GM12878 (cell line): ENCODE data around the gene DNAI2. TPM values are rescaled to one million over a fixed set of nuclear protein-coding genes. Genes with fewer than 3 reads are reported as not detected.
A peak's percentile ranks its signal among the peaks of the same experiment; 100 is the strongest.

Experiments used
- ATAC-seq: fragments of 200-7000 bp; cut with Tn5 transposase; 3 replicates; pipeline ENCODE4 v1.9.1; 2020; ENCODE audit warnings: mild to moderate bottlenecking, moderate library complexity
- BruUV-seq: library from RNA; stranded (reverse); fragments of 400-500 nt; replicated peaks from 2 replicates; lab custom pipeline; 2021; lab: Mats Ljungman, UMichigan
- CTCF ChIA-PET: fragments of 300-600 bp; sonication (Branson Sonifier 250); formaldehyde crosslinking; extraction: SDS; loops from one replicate; lab custom pipeline; 2021; ENCODE audit warnings: inconsistent platforms; lab: Yijun Ruan, JAX
- POLR2A ChIA-PET: fragments of 350-600 bp; formaldehyde crosslinking; extraction: SDS; loops from one replicate; lab custom pipeline; 2021; ENCODE audit warnings: inconsistent platforms; lab: Charles Lee
- RAD21 ChIA-PET: fragments of 300-600 bp; sonication (Branson Sonifier 250); formaldehyde crosslinking; loops from one replicate; lab custom pipeline; 2023; ENCODE audit warnings: antibody characterized with exemption; ENCODE audit not compliant: unreplicated experiment; lab: Charles Lee
- SMC1A ChIA-PET: fragments of 300-600 bp; sonication (Branson Sonifier 250); formaldehyde crosslinking; loops from one replicate; lab custom pipeline; 2023; ENCODE audit not compliant: unreplicated experiment, uncharacterized antibody; lab: Charles Lee
- DNase-seq: peaks from one replicate; pipeline ENCODE4 v3.0.0-alpha.2; 2011; ENCODE audit warnings: low read depth, low spot score
- FAIRE-seq: peaks from 3 replicates; lab custom pipeline; 2011; peaks lifted over from hg19 to GRCh38; lab: Jason Lieb, UNC
- H2AFZ ChIP-seq: 2 replicates; pipeline ENCODE4 v1.6.0; 2011; ENCODE audit warnings: low read depth, low read length, control low read depth; ENCODE audit not compliant: control insufficient read depth
- H3K27ac ChIP-seq: 2 replicates; pipeline ENCODE4 v1.5.1; 2011; ENCODE audit warnings: control low read depth; ENCODE audit not compliant: control insufficient read depth, insufficient read depth
- H3K27me3 ChIP-seq, 2 experiments: replicated peaks in 1 of 2; 2 replicates each; pipeline versions ENCODE4 v1.6.0 to v1.6.1; 2011; ENCODE audit warnings: low read length in 1 of 2; ENCODE audit not compliant: control insufficient read depth in 2 of 2, insufficient read depth in 2 of 2
- H3K36me3 ChIP-seq, 2 experiments: 2 replicates each; pipeline ENCODE4 v1.5.1; 2011; ENCODE audit warnings: low read length in 1 of 2; ENCODE audit not compliant: control insufficient read depth in 2 of 2, insufficient read depth in 2 of 2
- H3K4me1 ChIP-seq: 2 replicates; pipeline ENCODE4 v1.6.1; 2011; ENCODE audit warnings: mild to moderate bottlenecking, low read length, moderate library complexity, mixed read lengths; ENCODE audit not compliant: control insufficient read depth, insufficient read depth
- H3K4me2 ChIP-seq: 2 replicates; pipeline ENCODE4 v1.6.0; 2011; ENCODE audit warnings: control low read depth; ENCODE audit not compliant: control insufficient read depth, insufficient read depth
- H3K4me3 ChIP-seq: fragments of 200-600 bp; sonication (generic); 2 replicates; pipeline ENCODE4 v1.5.1; 2016
- H3K79me2 ChIP-seq: 2 replicates; pipeline ENCODE4 v1.6.0; 2011; ENCODE audit warnings: low read length; ENCODE audit not compliant: control insufficient read depth, insufficient read depth
- H3K9ac ChIP-seq: 2 replicates; pipeline ENCODE4 v1.8.0; 2011; ENCODE audit warnings: low read length, control low read depth, mixed read lengths; ENCODE audit not compliant: control insufficient read depth, insufficient read depth
- H3K9me3 ChIP-seq: replicated peaks from 3 replicates; pipeline ENCODE4 v1.5.1; 2011; ENCODE audit warnings: mild to moderate bottlenecking, low read length; ENCODE audit not compliant: control insufficient read depth, insufficient read depth
- H4K20me1 ChIP-seq: 2 replicates; pipeline ENCODE4 v1.6.0; 2011; ENCODE audit not compliant: control insufficient read depth, insufficient read depth
- RUNX3 ChIP-seq: IDR thresholded peaks from 2 replicates; pipeline ENCODE4 v1.6.1; 2012; ENCODE audit warnings: low read length, inconsistent platforms
- SMAD1 ChIP-seq: fragments of 450-650 bp; IDR thresholded peaks from 2 replicates; pipeline ENCODE4 v1.6.1; 2018; ENCODE audit warnings: mild to moderate bottlenecking, low read depth; ENCODE audit not compliant: partially characterized antibody
- YBX1 ChIP-seq: fragments of 450-650 bp; IDR thresholded peaks from 2 replicates; pipeline ENCODE4 v1.6.1; 2016; ENCODE audit warnings: antibody characterized with exemption
- WGBS: methylation state at CpG from one replicate; pipeline ENCODE4 v1.1.6; 2016; ENCODE audit warnings: low lambda C conversion rate; ENCODE audit not compliant: insufficient replicate concordance, insufficient coverage; ENCODE audit errors: missing lambda C conversion rate; 5-methylcytosine and 5-hydroxymethylcytosine counted together
- in situ Hi-C: fragments of 300-500 bp; cut with MboI; formaldehyde crosslinking; loops from 9 replicates; pipeline ENCODE4 v1.14.3; 2018; ENCODE audit warnings: mixed read lengths
- intact Hi-C: fragments of 100-400 bp; cut with micrococcal nuclease; formaldehyde crosslinking; loops from one replicate; pipeline ENCODE4 v1.14.2; 2022; ENCODE audit not compliant: unreplicated experiment
- polyA plus RNA-seq, 11 experiments: library from polyadenylated mRNA; depleted of rRNA in 4 of 11; unstranded in 6 of 11; stranded (reverse) in 5 of 11; fragments of >200 nt; fragmentation: Nextera tagmentation in 4 of 11; fragmentation: Illumina TruSeq in 1 of 11; extraction: Ambion mirVana in 4 of 11; extraction: Trizol in 1 of 11; gene quantifications; 1 replicate in 1 of 11; 2 replicates in 10 of 11; pipeline versions ENCODE4 v1.2.1 to v1.2.3, GENCODE V29; 2011 to 2016; ENCODE audit warnings: inconsistent platforms in 2 of 11, missing spikeins in 2 of 11, low read depth in 1 of 11
- total RNA-seq, 4 experiments: library from RNA; depleted of rRNA in 3 of 4; stranded (reverse); fragments of >200 nt in 3 of 4; fragmentation: Illumina TruSeq in 1 of 4; extraction: Trizol in 1 of 4; gene quantifications; 2 replicates each; pipeline versions ENCODE4 v1.2.1 to v1.2.3, GENCODE V29; 2013 to 2021
- TF ChIP-seq, protein P1 (sequence below): fragments of 450-650 bp; IDR thresholded peaks from 2 replicates; pipeline ENCODE4 v1.6.1; 2017; ENCODE audit warnings: mild to moderate bottlenecking, moderate library complexity

The DNAI2 gene
- total and polyA plus RNA-seq, 10 of the 15 experiments (the other 5 are each of a cell fraction or from before 2014, with no cell fraction given) = 0.04 to 1.8 (median 0.13) TPM

DNA sequence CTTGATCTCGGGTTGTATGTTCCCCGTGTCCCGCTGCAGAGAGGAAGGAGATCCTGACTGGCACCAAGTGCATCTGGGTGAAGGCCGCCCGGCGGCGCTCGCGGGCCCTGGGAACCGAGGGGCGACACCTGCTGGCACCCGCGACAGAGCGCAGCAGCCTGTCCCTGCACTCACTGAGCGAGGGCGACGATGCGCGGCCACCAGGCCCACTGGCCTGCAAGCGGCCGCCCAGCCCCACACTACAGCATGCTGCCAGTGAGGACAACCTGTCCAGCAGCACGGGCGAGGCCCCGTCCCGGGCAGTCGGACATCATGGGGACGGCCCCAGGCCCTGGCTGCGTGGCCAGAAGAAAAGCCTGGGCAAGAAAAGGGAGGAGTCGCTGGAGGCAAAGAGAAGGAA lies 80.1 kb downstream of the DNAI2 start (continued):
- TF ChIP-seq, protein P1, sequence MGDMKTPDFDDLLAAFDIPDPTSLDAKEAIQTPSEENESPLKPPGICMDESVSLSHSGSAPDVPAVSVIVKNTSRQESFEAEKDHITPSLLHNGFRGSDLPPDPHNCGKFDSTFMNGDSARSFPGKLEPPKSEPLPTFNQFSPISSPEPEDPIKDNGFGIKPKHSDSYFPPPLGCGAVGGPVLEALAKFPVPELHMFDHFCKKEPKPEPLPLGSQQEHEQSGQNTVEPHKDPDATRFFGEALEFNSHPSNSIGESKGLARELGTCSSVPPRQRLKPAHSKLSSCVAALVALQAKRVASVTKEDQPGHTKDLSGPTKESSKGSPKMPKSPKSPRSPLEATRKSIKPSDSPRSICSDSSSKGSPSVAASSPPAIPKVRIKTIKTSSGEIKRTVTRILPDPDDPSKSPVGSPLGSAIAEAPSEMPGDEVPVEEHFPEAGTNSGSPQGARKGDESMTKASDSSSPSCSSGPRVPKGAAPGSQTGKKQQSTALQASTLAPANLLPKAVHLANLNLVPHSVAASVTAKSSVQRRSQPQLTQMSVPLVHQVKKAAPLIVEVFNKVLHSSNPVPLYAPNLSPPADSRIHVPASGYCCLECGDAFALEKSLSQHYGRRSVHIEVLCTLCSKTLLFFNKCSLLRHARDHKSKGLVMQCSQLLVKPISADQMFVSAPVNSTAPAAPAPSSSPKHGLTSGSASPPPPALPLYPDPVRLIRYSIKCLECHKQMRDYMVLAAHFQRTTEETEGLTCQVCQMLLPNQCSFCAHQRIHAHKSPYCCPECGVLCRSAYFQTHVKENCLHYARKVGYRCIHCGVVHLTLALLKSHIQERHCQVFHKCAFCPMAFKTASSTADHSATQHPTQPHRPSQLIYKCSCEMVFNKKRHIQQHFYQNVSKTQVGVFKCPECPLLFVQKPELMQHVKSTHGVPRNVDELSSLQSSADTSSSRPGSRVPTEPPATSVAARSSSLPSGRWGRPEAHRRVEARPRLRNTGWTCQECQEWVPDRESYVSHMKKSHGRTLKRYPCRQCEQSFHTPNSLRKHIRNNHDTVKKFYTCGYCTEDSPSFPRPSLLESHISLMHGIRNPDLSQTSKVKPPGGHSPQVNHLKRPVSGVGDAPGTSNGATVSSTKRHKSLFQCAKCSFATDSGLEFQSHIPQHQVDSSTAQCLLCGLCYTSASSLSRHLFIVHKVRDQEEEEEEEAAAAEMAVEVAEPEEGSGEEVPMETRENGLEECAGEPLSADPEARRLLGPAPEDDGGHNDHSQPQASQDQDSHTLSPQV = peak; percentile 78; the same call in 1 of the 2 replicates

GRCh38 chr17:74354561-74354960 lies 80.5 kb downstream of the DNAI2 start:
- BruUV-seq = no TSS peak
- ChIA-PET RAD21 (no interaction called here), POLR2A (no interaction called here), SMC1A (no interaction called here), CTCF (interaction anchor here (1.2 to 1.7 kb wide), 3 partner anchors 50 to 70 kb away, joined by 3 to 4 read pairs (median 3); no protein-coding TSS in a partner anchor)
- no peak for FAIRE-seq
- H3K4me1 ChIP-seq = no peaks in the 10 kb centered on the region
- H3K9ac ChIP-seq = no peak overlapping the region
- no peaks in the 10 kb centered on the region for H3K79me2 ChIP-seq
- in situ Hi-C loops = no loop called here
- H3K36me3 ChIP-seq = no peaks in the 10 kb centered on the region
- peak; percentile 22; the same call in 2 of the 3 replicates for ATAC-seq
- WGBS = 43% methylated on average over 10 of the region's 10 CpGs
- H3K4me3 ChIP-seq = no peak overlapping the region
- H2AFZ ChIP-seq = no peak overlapping the region
- H4K20me1 ChIP-seq = no peaks in the 10 kb centered on the region
- intact Hi-C loops = loop anchor here (2.0 kb wide), 1 partner anchor 54 kb away; no protein-coding TSS in a partner anchor
- H3K4me2 ChIP-seq = no peak overlapping the region
- peaks cover 3 to 8% of the 10 kb centered on the region in 2 experiments; a peak in 3 of 4 replicates for H3K27me3 ChIP-seq
- H3K27ac ChIP-seq = no peak overlapping the region
- no peaks in the 10 kb centered on the region for H3K9me3 ChIP-seq
- no peak for DNase-seq
- TF ChIP-seq YBX1 (no peak), SMAD1 (no peak), RUNX3 (no peak)
